Epithelial cell of esophagus (primary cell): ENCODE measurements around the gene MRPL49.

Experiments
- DNase-seq: peaks from one replicate; pipeline ENCODE4 v3.0.0; 2010; ENCODE audit warnings: low read depth
- H3K4me3 ChIP-seq: 2 replicates; pipeline ENCODE4 v1.5.1; 2011; ENCODE audit warnings: mild to moderate bottlenecking, low read length, control low read depth
- TF ChIP-seq, protein P1 (sequence below): IDR thresholded peaks from 2 replicates; pipeline ENCODE4 v1.5.1; 2011; ENCODE audit warnings: low read depth, mild to moderate bottlenecking, low read length, control low read depth, inconsistent platforms; ENCODE audit not compliant: insufficient read depth; ENCODE audit errors: missing control alignments

MRPL49 gene

GRCh38 chr11:65083834-65084597 is 38.1 kb upstream of the MRPL49 start, which contains the start of the genes CDCA5 and ZFPL1:
Gene CDCA5 (minus strand): TSS chr11:65084040. CDS start chr11:65083978, 62 bp downstream.
Gene ZFPL1 (plus strand): TSS chr11:65084222. CDS start chr11:65084699, 477 bp downstream.
- TF ChIP-seq, protein P1, sequence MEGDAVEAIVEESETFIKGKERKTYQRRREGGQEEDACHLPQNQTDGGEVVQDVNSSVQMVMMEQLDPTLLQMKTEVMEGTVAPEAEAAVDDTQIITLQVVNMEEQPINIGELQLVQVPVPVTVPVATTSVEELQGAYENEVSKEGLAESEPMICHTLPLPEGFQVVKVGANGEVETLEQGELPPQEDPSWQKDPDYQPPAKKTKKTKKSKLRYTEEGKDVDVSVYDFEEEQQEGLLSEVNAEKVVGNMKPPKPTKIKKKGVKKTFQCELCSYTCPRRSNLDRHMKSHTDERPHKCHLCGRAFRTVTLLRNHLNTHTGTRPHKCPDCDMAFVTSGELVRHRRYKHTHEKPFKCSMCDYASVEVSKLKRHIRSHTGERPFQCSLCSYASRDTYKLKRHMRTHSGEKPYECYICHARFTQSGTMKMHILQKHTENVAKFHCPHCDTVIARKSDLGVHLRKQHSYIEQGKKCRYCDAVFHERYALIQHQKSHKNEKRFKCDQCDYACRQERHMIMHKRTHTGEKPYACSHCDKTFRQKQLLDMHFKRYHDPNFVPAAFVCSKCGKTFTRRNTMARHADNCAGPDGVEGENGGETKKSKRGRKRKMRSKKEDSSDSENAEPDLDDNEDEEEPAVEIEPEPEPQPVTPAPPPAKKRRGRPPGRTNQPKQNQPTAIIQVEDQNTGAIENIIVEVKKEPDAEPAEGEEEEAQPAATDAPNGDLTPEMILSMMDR: no peak
- H3K4me3 ChIP-seq: peak within 1 kb of the TSS; percentile 98
- peak; percentile 96 for DNase-seq

GRCh38 chr11:65084598-65085375 is 37.3 kb upstream of the MRPL49 start:
- no peak for DNase-seq
- peak overlapping the region; percentile 98 for H3K4me3 ChIP-seq
- TF ChIP-seq, protein P1: no peak

DNA sequence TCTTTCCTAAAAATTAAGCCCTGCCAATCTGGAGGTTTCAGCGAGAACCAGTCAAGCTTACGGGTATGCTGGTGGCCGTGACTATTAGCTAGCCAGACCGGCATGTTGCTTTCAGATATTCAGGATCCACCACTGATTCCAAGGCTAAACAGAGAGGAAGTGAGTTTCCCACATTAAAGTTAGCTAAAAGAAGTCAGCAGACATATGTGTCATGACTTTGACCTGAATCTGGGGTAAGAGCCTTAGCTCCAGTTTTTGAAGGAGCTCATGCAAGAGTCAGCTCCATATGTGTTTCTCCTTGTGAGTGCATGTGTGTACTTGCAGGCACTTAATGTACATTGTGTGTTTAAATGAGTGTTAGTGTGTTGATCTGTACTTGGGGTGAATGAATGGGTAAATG is 36.7 kb upstream of the MRPL49 start:
- DNase-seq: no peak
- no peak overlapping the region for H3K4me3 ChIP-seq
- TF ChIP-seq, protein P1: no peak

- TF ChIP-seq, protein P1: no peak
- no peak for DNase-seq
- no peak overlapping the region for H3K4me3 ChIP-seq
Measured at GRCh38 chr11:65086809-65087208, 35.3 kb upstream of the MRPL49 start.

GRCh38 chr11:65087216-65087615 is 34.9 kb upstream of the MRPL49 start:
- no peak overlapping the region for H3K4me3 ChIP-seq
- TF ChIP-seq, protein P1: no peak
- DNase-seq: no peak

DNA sequence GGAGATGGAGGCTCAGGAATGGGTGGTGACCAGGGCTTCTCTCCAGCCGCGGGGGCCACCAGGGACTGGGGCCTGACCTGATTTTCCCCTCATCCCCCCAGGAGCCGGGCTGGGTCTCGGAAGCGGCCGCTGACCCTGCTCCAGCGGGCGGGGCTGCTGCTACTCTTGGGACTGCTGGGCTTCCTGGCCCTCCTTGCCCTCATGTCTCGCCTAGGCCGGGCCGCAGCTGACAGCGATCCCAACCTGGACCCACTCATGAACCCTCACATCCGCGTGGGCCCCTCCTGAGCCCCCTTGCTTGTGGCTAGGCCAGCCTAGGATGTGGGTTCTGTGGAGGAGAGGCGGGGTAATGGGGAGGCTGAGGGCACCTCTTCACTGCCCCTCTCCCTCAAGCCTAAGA is 34.3 kb upstream of the MRPL49 start:
- no peak overlapping the region for H3K4me3 ChIP-seq
- DNase-seq: no peak
- TF ChIP-seq, protein P1: no peak

DNA sequence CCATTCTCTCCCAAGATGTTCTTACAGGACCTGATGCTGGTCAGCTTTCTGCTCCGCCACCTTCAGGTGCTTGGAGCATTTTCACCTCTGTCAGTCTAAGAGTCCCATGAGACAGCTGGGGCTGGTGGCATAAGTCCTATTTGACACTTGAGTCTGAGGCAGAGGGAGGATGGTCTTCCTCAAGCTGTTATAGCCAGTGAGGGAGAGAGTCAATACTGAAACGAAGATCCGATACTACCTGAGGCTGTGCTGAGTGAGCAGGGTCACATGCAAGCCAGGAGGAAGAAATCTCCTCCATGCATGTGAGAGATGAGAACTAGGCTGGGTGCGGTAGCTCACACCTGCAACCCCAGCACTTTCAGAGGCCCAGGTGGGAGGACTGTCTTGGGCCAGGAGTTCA is 32.5 kb upstream of the MRPL49 start:
- TF ChIP-seq, protein P1: no peak
- DNase-seq: no peak

More for the DNA sequence above, 32.5 kb upstream of the MRPL49 start:
- H3K4me3 ChIP-seq: no peak overlapping the region
